Hematopoietic multipotent progenitor cell (in vitro differentiated cells): ENCODE results near the gene SPRYD3. TPM values are rescaled to one million over a fixed set of nuclear protein-coding genes. Genes with fewer than 3 reads are reported as not detected.

ENCODE experiments used
- DNase-seq, 3 donors: peaks; one replicate each; pipeline ENCODE4 v3.0.0-alpha.2; 2011 to 2015; ENCODE audit warnings: low read depth in 2 of 3, low spot score in 2 of 3
- total RNA-seq: library from RNA; depleted of rRNA; stranded (reverse); fragments of >200 nt; gene quantifications from one replicate; pipeline ENCODE4 v1.2.3, GENCODE V29; 2012

Gene SPRYD3
- total RNA-seq, 1 donor = 20.7 TPM

GRCh38 chr12:53078425-53079225, 565 bp downstream of the SPRYD3 start:
- DNase-seq = peak in 1 of 3 donors; percentile 36

DNA sequence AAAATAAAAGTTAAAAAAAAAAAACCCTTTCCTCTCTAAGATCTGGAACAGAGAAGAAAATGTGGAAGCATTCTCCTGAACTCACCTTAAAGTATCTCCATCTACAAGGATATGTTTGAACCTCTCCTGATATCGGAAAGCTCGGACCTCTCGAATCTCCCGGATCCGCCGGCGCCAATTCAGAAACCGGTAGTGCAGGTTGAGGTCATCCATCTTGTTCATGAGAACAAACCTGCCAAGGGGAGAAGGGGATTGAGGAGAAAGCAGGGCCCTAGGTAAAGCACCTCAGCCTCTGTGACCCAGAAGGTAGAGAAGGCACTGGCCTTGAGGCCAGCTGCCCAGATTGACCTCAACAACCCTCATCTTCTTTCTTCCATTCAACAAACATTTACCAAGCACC, 2.2 kb downstream of the SPRYD3 start:
- no peak for DNase-seq

DNA sequence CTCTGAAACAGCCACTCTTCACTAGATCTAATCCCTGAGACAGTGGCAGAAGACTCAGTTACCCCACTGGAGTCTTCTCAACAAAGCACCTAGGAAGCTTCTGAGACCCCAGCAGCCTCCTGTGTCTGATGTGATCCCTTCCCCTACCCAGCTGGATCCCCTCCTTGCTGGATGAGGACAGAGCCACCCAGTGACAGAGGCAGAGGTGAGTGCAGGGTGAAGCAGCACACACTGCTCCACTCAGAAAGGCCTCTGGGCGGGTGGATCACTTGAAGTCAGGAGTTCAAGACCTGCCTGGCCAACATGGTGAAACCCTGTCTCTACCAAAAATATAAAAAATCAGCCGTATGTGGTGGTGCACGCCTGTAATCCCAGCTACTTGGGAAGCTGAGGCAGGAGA, 2.7 kb downstream of the SPRYD3 start:
- DNase-seq = no peak

GRCh38 chr12:53074999-53075370, 4.2 kb downstream of the SPRYD3 start:
- no peak for DNase-seq

DNA sequence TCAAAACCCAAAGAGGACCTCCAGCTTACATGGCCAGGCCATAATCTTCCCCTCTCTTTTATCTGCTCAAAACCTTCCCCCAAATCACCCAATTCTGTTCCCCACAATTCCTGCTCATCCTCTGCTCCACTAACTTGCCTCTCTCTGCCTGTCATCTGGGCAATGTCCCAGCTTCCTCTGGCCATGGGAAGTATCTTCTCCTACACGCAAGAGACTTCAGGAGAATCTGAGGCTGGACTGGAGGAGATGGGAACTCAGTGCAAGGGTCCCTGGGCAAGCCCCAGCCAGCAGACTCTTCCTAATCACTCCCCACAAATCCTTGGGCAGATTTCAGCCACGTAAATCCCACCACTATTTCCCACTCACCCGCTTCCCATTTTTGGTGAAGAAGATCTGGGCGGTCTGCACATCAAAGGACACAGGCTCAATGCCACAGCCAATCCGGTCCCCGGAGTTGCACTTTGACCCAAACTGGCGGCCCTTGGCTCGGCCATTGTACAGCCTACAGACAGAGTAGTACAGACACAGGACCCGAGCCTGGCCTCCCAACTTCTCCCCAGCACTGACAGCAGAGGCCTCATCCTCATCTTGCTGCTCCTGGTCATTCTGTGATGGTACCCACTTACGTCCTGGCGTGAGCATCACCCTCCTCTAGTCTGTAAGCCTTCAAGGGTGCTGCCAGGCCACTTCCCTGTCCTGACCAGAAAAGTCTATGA, 4.7 kb downstream of the SPRYD3 start:
- no peak for DNase-seq

DNA sequence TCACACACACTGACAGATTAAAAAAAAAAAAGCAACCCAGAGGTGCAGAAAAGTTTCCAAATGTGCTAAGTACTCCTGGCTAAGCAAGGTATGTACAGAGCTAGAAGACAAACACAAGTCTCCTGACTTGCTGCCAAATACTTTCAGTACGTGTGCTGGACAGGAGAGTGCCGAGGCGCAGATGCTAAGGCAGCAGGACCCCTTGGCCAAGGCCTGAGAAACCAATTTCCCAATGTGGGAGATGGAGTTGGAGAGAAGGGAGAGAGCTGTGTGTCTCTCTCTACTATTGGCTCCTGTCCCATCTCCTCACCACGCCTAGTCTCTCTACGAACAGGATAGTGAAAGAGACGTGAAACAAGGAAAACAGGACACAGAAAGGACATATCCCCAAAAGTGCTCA, 5.3 kb downstream of the SPRYD3 start:
- DNase-seq = no peak

GRCh38 chr12:53071591-53072551, 7.3 kb downstream of the SPRYD3 start:
- DNase-seq = no peak

- no peak for DNase-seq
Measured at GRCh38 chr12:53070877-53071492, 8.2 kb downstream of the SPRYD3 start.

DNA sequence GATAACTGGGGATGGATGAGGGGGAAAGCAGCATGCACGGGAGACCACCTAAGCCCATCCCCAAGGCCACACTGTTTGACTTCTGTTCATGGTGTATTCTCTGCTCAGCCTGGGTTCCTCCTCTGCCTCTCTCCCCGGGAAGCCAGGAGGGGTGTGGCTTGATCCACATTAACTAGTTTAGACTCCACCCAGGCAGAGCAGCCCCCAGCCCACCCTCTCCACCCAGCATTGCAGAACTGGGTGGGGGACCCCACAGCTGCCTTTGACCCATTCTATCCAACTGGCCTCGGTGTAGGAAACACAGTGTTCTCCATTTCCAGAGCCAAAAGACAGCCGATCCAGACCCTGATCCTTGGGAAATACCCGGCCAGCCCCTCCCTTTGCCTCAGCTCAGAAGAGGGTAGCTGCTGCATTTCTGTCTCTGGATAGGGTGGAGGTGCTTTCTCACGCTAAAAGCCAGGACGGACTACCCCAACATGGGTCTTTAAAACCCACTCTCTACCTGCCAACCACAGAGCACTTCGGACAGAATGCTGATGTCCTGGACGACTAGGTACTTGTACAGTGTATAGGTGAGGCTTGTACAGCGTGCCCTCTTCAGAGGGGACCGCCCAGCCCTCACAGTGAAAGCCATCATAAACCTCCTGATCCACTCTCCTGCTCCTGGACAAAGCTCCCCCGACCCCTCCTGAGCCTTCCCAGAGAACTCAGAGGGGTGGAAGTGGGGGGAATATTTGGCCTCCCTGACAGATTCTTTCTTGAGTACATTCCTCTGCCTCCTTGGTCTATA, 9.4 kb downstream of the SPRYD3 start:
- no peak for DNase-seq

DNA sequence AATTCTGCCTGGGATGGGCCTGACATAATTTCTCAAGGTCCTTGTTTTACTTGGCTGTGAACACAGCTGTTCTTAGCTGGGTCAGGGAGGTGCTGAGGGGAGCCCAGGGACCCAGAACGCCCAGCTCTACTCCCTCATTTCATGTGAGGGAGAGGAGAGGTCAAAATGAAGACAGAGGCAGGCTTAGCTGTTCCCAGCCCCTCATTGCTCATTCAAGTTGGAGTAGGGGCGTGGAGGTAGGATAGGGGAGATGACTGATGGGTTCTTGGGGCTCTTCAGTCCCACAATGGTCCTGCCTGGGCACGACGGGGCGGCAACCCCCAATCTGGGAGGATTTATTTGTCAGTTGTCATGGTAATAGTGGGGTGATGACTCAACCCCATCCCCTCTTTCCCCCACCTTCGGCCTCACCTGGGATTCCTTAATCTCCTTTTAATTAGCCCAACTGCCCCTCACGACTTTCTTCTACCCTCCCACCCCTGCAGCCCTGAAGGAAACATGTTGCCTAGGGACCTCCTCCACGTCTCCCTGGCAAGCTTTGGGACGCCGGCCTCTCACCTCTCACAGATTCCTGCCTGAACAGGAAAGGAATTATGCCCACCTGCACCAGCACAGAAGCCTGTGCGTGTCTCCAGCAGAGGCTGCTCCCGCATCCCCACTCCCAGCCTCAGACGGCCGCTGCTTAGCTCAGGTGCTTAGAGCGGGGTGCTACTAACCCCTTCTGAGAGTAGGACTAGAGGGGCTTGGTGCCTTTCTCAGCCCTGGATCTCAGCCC, 10.2 kb downstream of the SPRYD3 start:
- no peak for DNase-seq

DNA sequence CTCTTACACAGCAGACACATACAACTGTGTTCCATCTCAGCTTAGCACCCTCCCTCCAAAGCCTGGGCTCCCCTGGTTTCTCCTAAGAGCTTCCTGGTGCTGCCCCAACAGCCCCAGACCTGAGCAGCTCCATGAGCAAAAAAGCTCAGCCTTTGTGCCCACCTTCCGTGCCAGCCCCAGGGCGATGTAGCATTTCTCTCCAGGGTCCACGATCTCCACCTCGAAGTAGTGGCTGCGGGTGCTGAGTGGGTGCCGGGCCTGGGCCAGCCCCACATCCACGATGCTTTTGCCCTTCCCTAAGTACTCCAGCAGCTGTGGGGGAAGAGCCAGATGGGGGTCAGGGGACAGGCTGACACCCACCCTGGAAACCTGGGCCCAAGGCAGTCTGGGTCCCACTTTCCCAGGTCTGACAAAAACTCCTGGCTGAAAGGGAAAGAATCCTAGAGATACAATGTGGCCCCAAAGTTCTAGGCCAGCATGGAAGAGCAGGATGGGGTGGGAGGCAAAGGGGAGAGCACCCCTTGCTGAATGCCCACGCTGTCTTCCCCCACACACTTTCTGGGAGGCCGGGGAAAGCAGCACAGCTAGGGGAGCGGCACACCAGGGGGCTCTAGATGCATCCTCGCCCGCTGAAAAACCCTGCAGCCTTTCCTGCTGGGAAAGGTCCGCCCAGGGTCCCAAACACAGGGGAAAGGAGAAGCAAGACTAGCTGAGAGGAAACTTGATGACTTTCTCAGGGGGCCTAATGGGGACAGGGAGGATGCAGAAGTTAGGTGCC, 11.0 kb downstream of the SPRYD3 start:
- DNase-seq = no peak

GRCh38 chr12:53067074-53067992, 11.9 kb downstream of the SPRYD3 start:
- DNase-seq = no peak

GRCh38 chr12:53065975-53066931, 12.9 kb downstream of the SPRYD3 start:
- DNase-seq = peak; percentile 45 to 62 (median 57)

- DNase-seq = no peak
Measured at GRCh38 chr12:53065470-53065869, 13.7 kb downstream of the SPRYD3 start.

- DNase-seq = no peak
Measured at GRCh38 chr12:53064613-53065436, 14.4 kb downstream of the SPRYD3 start.
